KOPT-K1 (cell line): ENCODE data around the gene BICDL1.
"Not testable (repeated sequence)": the region's sequence is repeated elsewhere in the genome, so short reads cannot be mapped to it uniquely, and the experiment has no call there.

ENCODE experiments used
- H3K27ac ChIP-seq: fragments of 200-600 bp; sonication (generic); 2 replicates; pipeline ENCODE4 v1.5.1; 2016; ENCODE audit warnings: antibody characterized with exemption, mild to moderate bottlenecking, low read depth, low read length; ENCODE audit not compliant: poor library complexity, severe bottlenecking
- H3K36me3 ChIP-seq: fragments of 200-600 bp; sonication (generic); 2 replicates; pipeline ENCODE4 v1.5.1; 2017; ENCODE audit warnings: antibody characterized with exemption, mild to moderate bottlenecking, low read length, moderate library complexity; ENCODE audit not compliant: insufficient read depth
- H3K9me3 ChIP-seq: fragments of 200-600 bp; sonication (generic); 2 replicates; pipeline ENCODE4 v1.5.1; 2017; ENCODE audit warnings: antibody characterized with exemption, low read length, mild to moderate bottlenecking; ENCODE audit not compliant: insufficient read depth, poor library complexity, severe bottlenecking

The BICDL1 gene

DNA sequence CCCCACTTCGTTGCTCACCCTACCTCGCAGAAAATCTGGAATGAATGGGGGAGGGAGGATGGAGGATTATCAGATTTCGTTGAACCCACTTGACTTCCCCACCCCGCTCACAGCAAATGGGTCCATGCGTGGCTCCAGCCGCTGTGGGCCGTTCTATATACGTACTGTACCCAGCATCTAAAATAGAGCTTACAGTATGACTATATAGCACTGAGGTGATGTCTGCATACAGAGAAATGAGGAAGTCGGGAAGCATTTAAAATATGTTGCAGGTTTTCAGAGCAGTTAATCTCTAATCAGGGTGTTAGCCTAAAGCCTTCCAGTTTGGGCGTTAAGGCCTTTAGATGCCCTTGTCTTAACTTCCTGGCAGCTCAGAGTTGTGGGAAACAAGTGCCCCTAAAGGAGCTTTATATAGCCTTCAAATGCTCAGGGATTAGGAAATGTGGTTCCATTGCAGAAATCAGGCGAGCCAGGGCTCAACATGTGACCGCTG lies 1.4 kb downstream of the BICDL1 start:
- Histone ChIP-seq H3K9me3 (no peaks in the 10 kb centered on the region), H3K27ac (no peak overlapping the region), H3K36me3 (peaks cover 5% of the 10 kb centered on the region; the same call in 1 of the 2 replicates)

DNA sequence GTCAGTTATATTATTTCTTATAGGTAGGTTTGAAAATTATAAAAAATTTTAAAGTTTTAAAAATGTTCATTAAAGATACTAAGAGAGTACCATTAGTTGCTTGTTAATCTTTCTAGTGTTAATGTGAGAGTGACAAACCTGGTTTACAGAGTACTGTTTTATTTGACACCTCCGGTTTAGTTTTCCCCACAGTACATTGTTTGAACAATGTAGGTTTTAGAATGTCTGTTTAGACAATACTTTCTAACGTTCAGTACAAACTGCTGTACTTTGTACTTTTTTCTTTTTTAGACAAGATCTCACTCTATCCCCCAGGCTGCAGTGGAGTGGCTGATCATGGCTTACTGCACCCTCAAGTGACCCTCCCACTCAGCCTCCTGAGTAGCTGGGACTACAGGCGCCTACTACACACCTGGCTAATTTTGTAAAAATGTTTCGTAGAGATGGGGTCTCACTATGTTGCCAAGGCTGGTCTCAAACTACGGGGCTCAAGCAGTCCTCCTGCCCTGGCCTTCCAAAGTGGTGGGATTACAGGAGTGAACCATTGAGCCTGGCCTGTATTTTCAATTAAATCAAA lies 3.2 kb downstream of the BICDL1 start:
- Histone ChIP-seq H3K27ac (no peak overlapping the region), H3K36me3 (peaks cover 5% of the 10 kb centered on the region; the same call in 1 of the 2 replicates), H3K9me3 (no peaks in the 10 kb centered on the region)

DNA sequence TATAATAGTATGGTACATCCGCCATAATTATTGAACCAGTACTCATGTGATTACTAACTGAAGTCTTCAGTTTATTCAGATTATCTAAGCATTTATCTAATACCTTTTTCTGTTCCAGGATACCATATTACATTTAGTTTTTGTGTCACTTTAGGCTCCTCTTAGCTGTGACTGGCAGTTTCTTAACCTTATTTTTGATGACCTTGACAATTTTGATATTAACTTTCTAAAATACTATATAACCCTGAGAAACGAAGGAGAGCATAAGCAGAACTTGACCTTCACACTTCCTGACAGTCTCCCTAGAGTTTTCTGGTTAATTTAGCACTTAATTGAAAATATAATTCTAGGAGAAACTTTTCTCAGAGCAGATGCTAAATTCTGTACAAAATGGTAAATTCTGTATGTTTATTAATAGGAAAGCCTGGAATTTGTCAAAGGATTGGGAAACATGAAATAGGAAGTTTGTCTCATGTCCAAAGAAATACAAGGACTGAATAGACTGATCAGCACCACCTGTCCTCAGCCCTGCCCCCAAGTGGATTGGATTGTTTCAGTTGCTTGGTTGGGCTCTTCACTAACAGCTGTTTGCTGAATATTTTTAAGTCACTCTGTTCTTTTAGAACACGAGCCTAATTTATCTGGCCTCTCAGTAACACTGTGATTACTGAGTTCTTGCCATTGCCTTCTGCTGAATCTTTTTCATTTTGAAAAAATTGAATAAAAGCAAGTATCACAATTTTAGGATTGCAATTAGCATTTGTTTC lies 6.0 kb downstream of the BICDL1 start:
- H3K27ac ChIP-seq, result no peak overlapping the region
- no peaks in the 10 kb centered on the region for H3K9me3 ChIP-seq
- peaks cover 20% of the 10 kb centered on the region for H3K36me3 ChIP-seq

DNA sequence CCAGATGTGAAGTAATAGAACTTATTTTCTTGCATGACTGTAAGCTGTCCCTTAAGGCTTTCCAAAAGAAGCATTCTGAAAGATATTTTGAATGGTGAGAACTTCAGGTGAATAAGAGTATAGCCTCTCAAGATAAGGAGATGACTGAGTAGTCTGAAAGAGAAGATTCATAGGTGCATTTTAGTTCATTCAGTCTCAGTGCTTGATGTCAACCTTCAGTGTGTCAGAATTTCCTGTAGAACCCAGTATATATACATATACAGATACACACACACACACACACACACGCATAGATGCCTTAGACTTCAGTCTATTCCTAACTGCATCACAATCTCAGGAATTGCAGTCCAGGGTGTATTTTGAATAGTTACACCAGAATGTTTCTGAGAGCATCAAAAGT lies 7.4 kb downstream of the BICDL1 start:
- Histone ChIP-seq H3K36me3 (peaks cover 20% of the 10 kb centered on the region), H3K27ac (no peak overlapping the region), H3K9me3 (no peaks in the 10 kb centered on the region)

DNA sequence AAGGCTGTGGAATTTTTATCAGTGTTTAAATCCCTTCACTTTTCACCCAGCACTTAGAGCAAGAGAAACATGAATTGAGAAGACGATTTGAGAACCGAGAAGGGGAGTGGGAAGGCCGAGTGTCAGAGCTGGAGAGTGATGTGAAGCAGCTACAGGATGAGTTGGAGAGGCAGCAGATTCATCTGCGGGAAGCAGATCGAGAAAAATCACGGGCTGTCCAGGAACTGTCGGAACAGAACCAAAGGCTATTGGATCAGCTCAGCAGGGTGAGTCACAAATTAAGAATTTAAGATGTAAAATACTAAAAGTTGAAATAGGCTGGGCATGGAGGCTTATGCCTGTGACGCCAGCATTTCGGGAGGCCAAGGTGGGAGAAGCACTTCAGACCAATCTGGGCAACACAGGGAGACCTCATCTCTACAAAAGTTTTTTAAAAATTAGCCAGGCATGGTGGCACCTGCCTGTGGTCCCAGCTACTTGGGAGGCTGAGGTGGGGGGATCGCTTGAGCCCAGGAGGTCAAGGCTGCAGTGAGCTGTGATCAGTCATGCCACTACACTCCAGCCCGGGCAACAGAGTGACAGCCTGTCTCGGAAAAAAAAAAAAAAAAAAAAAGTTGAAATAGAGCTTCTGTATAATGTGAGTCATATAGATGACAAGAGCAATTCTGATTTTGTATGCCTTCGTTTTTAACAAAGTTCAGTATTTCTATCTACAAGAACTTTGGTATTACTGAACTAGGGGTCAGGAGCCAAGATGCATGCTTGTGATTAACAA lies 9.6 kb downstream of the BICDL1 start:
- Histone ChIP-seq H3K36me3 (peaks cover 16% of the 10 kb centered on the region), H3K27ac (no peak overlapping the region), H3K9me3 (no peaks in the 10 kb centered on the region)

DNA sequence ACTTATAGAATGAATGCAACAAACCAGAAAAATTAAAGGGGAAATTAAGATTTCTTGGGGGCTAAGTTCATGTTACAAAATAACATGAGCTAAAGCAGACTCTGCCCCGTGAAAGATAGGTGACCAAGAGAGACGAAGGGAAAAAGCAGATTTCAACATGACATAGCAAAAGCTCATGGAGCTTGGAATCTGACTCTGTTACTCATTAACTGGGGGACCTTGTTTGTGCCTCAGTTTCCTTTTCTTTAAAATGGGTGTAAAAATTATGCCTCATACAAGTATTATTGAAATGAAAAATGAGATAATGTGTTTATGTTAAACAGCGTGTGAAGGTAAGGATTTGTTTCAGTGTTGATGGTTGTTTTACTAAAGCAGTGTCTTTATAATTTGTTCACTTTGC lies 11.5 kb downstream of the BICDL1 start:
- Histone ChIP-seq H3K9me3 (no peaks in the 10 kb centered on the region), H3K36me3 (peaks cover 16% of the 10 kb centered on the region), H3K27ac (no peak overlapping the region)

DNA sequence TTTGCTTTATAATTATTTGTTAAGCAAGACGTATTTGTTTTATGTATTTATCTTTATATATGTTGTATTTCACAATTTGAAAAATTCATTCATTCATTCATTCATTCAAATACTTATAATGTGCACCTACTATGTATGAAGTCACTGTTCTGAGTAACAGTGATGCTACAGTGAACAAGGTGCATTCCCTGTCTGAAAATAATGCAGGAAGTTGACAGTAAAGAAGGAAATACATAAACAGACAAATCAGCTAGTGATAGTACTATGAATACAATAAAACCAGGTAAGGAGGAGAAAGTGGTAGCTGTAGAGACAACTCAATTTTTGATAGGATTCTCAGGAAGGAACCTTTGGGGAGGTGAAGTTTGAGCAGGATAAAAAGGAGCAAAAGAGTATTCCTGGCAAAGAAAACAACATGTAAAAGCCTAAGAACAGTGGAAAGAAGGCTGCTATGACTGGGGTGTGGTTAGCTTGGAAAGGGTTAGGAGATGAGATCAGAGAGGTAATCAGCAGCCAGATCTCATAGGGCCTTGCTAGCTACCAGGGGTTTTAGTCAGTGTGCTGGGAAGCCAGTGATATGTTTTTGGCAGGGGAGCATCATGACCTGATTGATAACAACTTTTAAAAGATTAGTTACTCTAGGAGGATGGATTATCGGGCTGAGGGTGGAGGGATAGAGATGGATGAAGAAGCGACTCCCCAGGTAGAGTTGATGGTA lies 17.4 kb downstream of the BICDL1 start:
- Histone ChIP-seq H3K27ac (no peak overlapping the region), H3K9me3 (no peaks in the 10 kb centered on the region), H3K36me3 (no peaks in the 10 kb centered on the region)

DNA sequence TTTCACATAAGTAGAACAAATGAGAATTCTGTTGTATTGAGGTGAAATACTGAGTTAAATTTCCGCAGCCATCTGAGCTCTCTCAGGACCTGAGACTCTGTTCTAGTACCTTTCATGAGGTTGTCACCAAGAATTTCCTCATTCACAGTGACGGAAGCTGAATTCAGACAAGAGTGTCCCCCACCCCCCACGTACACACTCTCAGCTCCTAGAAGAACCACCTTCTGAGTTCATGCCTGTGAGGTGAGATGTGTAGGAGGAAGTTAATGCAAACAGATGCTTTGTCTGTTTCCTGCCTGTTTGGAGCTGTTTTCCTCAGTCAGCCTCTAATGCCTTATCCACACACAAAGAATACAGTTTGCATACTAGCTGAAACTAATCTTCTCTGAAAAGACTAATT lies 18.2 kb downstream of the BICDL1 start:
- H3K27ac ChIP-seq, result peak overlapping the region; percentile 45
- no peaks in the 10 kb centered on the region for H3K36me3 ChIP-seq
- H3K9me3 ChIP-seq, result no peaks in the 10 kb centered on the region

DNA sequence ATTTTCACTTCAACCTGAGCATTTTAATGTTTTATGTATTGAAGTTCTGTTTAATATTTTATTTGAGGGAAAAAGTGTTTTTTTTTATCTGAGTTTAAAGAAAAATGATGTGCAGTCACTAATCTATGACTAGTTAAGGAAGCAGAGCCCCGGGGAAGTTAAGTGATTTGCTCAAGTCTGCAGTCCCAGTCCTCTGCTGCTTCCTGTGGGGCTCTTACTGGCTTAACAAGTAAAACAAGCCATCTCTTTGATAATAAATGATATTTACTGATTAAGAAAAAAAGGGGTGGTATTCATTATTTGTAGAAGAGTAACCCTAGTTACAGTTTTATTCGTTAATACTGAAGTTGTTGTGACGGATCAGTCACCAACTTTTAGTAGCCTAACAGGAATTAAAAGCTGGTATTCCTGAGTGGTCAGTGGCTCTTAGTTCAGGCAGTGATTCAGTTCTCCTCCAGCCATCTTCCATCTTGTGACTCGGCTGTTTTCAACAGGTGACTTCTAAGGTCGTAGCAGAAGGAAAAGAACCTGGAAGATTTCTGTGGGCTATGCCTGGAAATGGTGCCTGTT lies 21.7 kb downstream of the BICDL1 start:
- Histone ChIP-seq H3K27ac (no peak overlapping the region), H3K9me3 (no peaks in the 10 kb centered on the region), H3K36me3 (no peaks in the 10 kb centered on the region)

DNA sequence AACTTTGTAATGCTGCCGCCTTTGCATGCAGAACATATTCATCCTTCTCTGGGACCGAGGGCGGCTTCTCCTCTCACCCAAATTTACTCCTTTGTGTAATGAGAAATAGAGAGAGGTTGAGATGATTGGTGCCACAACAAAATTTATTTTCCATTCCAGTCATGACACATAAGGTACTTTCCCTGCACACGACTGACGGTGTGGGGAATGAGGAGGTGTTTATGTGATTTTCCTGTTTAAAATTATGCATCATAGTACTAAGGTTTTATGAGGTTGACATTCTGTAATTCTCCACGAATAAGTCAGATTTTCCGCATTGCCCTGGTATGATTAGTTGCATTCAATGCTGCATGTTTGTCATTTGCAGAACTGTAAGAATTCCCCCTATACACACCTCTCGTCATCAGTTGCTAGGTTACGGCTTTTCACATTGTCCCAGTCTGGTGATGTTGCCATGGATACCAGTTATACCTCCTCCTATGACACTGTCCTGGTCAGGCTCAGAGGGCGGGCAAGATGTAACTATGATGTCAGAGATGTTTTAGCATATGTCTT lies 23.1 kb downstream of the BICDL1 start:
- H3K36me3 ChIP-seq, result no peaks in the 10 kb centered on the region
- H3K9me3 ChIP-seq, result no peaks in the 10 kb centered on the region
- no peak overlapping the region for H3K27ac ChIP-seq

DNA sequence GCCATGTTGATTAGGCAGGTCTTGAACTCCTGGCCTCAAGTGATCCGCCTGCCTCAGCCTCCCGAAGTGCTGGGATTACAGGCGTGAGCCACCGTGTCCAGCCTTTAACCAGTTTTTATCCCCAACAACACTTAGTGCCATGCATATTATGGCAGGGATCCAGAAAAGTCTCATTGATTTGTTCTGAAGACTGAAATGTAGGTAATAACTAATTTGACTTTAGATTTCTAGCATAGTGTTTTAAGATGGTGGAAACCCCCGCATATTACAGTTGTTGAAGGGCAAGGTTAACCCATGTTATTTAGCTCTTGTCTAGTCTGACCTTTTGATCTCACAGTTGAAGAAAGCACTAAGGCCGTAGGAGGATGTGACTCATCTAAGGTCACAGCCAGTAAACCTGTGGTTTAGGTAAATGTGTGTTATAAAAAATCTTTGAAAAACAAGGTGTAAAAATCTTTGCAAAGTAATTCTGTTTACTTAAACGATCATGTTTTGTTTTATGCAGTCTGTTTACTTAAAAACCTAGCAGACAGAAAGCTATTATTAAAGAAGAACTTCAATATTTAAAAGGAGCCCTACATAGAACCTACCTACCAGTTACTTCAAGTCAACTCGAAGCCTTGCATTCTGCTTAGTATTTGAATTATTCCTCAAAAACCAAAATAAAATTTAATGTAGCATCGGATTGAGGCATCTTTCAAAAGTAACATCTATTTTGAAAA lies 24.8 kb downstream of the BICDL1 start:
- no peaks in the 10 kb centered on the region for H3K9me3 ChIP-seq
- H3K36me3 ChIP-seq, result no peaks in the 10 kb centered on the region
- peak overlapping the region; percentile 48 for H3K27ac ChIP-seq

DNA sequence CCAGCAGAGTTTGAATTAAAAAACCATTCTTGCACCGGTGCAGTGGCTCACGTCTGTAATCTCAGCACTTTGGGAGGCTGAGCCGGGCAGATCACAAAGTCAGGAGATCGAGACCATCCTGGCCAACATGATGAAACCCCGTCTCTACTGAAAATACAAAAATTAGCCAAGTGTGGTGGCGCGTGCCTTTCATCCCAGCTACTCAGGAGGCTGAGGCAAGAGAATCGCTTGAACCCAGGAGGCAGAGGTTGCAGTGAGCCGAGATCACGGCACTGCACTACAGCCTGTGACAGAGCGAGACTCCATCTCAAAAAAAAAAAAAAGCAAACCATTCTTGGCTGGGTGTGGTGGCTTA lies 25.3 kb downstream of the BICDL1 start:
- H3K9me3 ChIP-seq, H3K36me3 ChIP-seq: not testable (repeated sequence)
- peak overlapping the region; percentile 48 for H3K27ac ChIP-seq

DNA sequence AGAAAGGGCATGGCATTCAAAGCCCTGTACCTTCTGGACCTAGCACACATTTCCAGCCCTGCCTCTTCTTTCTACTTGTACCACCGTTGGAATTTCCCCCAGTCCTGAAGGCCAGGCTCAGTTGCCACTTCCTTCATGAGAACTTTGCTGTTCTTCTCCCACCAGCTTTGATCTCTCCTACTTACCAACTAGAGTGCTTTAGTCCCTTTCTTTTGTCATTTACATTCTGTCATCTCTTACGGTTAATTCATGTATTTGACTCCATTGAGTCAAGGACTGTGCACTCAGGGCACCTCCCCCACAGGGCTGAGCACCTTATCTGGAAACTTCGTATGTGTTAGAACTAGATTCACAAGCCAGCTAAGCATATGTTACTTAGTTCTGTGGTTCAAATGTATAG lies 26.3 kb downstream of the BICDL1 start:
- peak overlapping the region; percentile 40 for H3K27ac ChIP-seq
- H3K36me3 ChIP-seq, result no peaks in the 10 kb centered on the region
- H3K9me3 ChIP-seq, result no peaks in the 10 kb centered on the region

DNA sequence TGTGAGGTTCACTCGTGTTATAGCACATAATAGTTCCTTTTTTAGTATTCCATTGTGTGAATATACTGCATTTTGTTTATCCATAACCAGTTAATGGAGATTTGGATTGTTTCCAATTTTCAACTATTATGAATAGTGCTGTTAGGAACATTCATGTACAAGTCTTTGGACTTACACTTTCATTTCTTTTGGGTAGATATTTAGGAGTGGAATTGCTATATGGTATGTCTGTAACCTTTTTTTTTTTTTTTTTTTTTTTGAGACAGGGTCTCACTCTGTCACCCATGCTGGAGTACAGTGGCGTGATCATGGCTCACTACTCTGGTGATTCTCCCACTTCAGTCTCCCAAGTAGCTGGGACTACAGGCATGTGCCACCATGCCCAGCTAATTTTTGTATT lies 27.2 kb downstream of the BICDL1 start:
- H3K9me3 ChIP-seq, H3K36me3 ChIP-seq, H3K27ac ChIP-seq: not testable (repeated sequence)
